GM21367 (cell line): Measurements from ENCODE around the gene KIAA1328.

Experiments used
- ATAC-seq: cut with Tn5 transposase; IDR thresholded peaks from one replicate; pipeline ENCODE4 v1.9.1; 2021; ENCODE audit not compliant: unreplicated experiment

KIAA1328 gene

GRCh38 chr18:36947820-36948348 is 119.0 kb downstream of the KIAA1328 start:
- no peak for ATAC-seq

- no peak for ATAC-seq
These were observed 121.4 kb downstream of the KIAA1328 start for GRCh38 chr18:36950282-36950681.

- no peak for ATAC-seq
These were observed 122.0 kb downstream of the KIAA1328 start for GRCh38 chr18:36950960-36951359.

GRCh38 chr18:36953047-36953446 is 124.1 kb downstream of the KIAA1328 start:
- no peak for ATAC-seq

GRCh38 chr18:36960038-36960437 is 131.1 kb downstream of the KIAA1328 start:
- no peak for ATAC-seq

GRCh38 chr18:36963464-36963863 is 134.5 kb downstream of the KIAA1328 start:
- ATAC-seq: no peak

- no peak for ATAC-seq
These were observed 145.8 kb downstream of the KIAA1328 start for GRCh38 chr18:36974686-36975085.

GRCh38 chr18:36977121-36977520 is 148.2 kb downstream of the KIAA1328 start:
- ATAC-seq: no peak

- ATAC-seq: no peak
These were observed 164.1 kb downstream of the KIAA1328 start for GRCh38 chr18:36993068-36993467.

- peak; percentile 52 for ATAC-seq
These were observed 177.8 kb downstream of the KIAA1328 start for GRCh38 chr18:37006742-37007141.

- no peak for ATAC-seq
These were observed 183.5 kb downstream of the KIAA1328 start for GRCh38 chr18:37012452-37012851.

GRCh38 chr18:37019157-37019827 is 190.4 kb downstream of the KIAA1328 start:
- no peak for ATAC-seq

GRCh38 chr18:37033419-37033818 is 204.5 kb downstream of the KIAA1328 start:
- no peak for ATAC-seq

- ATAC-seq: no peak
These were observed 213.5 kb downstream of the KIAA1328 start for GRCh38 chr18:37042381-37042780.

GRCh38 chr18:37055137-37055802 is 226.3 kb downstream of the KIAA1328 start:
- ATAC-seq: no peak

- ATAC-seq: no peak
These were observed 235.3 kb downstream of the KIAA1328 start for GRCh38 chr18:37064187-37064586.

- no peak for ATAC-seq
These were observed 236.3 kb downstream of the KIAA1328 start for GRCh38 chr18:37065254-37065653.

GRCh38 chr18:37084912-37085311 is 256.0 kb downstream of the KIAA1328 start:
- no peak for ATAC-seq

- no peak for ATAC-seq
These were observed 256.4 kb downstream of the KIAA1328 start for GRCh38 chr18:37085362-37085761.

- no peak for ATAC-seq
These were observed 279.0 kb downstream of the KIAA1328 start for GRCh38 chr18:37107748-37108522.

GRCh38 chr18:37122877-37123276 is 293.9 kb downstream of the KIAA1328 start:
- no peak for ATAC-seq

GRCh38 chr18:37124516-37124915 is 295.6 kb downstream of the KIAA1328 start:
- no peak for ATAC-seq
